Measurements from ENCODE around the gene FETUB. TPM values are rescaled to one million over a fixed set of nuclear protein-coding genes. Genes with fewer than 3 reads are reported as not detected.

The FETUB gene
- total RNA-seq, 1 donor from 2014 or later: not detected

GRCh38 chr3:186600896-186601295 is 39.3 kb upstream of the FETUB start:
- no peaks in the 10 kb centered on the region for H3K36me3 Mint-ChIP-seq
- no peaks in the 10 kb centered on the region for H3K9me3 Mint-ChIP-seq
- H3K4me1 Mint-ChIP-seq: peaks cover 8% of the 10 kb centered on the region
- no peak for TF ChIP-seq CTCF (IDR thresholded peaks at IDR 0.05; ENCODE audit: unreplicated experiment)
- DNase-seq (ENCODE audit: low spot score in 2 of 2, unreplicated experiment in 2 of 2): no peak
- no peak overlapping the region for H3K4me3 Mint-ChIP-seq
- H3K27me3 Mint-ChIP-seq (ENCODE audit: low read depth): peaks cover 9% of the 10 kb centered on the region
- no peak overlapping the region for H3K27ac Mint-ChIP-seq

DNA sequence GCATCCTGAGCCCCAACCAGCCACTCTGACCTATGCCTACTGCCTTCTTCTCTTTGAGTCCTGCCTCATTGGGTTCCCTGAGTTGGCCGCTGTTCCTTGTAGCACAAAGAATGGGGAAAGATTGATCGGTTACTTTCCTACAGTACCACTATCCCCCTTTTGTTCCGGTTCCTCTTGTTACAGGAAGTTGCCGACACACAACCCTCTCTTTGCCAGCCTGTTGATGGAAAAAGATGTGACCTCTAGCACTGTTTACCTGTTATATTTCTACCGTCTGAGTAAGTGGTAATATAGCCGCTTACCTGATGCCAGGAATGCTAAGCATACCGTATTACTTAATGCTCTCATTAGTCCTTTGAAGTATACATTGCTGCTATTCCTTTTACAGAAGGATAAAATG is 37.0 kb upstream of the FETUB start:
- Mint-ChIP-seq H3K4me3 (no peak overlapping the region), H3K27ac (no peak overlapping the region), H3K9me3 (no peaks in the 10 kb centered on the region), H3K36me3 (no peaks in the 10 kb centered on the region), H3K4me1 (peaks cover 3% of the 10 kb centered on the region), H3K27me3 (ENCODE audit: low read depth) (peaks cover 9% of the 10 kb centered on the region)
- no peak for DNase-seq (ENCODE audit: low spot score in 2 of 2, unreplicated experiment in 2 of 2)
- no peak for TF ChIP-seq CTCF (IDR thresholded peaks at IDR 0.05; ENCODE audit: unreplicated experiment)

GRCh38 chr3:186605078-186605477 is 35.1 kb upstream of the FETUB start:
- H3K36me3 Mint-ChIP-seq: no peaks in the 10 kb centered on the region
- no peaks in the 10 kb centered on the region for H3K4me1 Mint-ChIP-seq
- no peaks in the 10 kb centered on the region for H3K9me3 Mint-ChIP-seq
- H3K27me3 Mint-ChIP-seq (ENCODE audit: low read depth): peaks cover 9% of the 10 kb centered on the region
- no peak for TF ChIP-seq CTCF (IDR thresholded peaks at IDR 0.05; ENCODE audit: unreplicated experiment)
- H3K4me3 Mint-ChIP-seq: no peak overlapping the region
- H3K27ac Mint-ChIP-seq: no peak overlapping the region
- no peak for DNase-seq (ENCODE audit: low spot score in 2 of 2, unreplicated experiment in 2 of 2)

GRCh38 chr3:186605561-186606545 is 34.3 kb upstream of the FETUB start:
- Mint-ChIP-seq H3K27me3 (ENCODE audit: low read depth) (peaks cover 9% of the 10 kb centered on the region), H3K4me3 (no peak overlapping the region), H3K9me3 (no peaks in the 10 kb centered on the region), H3K27ac (no peak overlapping the region), H3K36me3 (no peaks in the 10 kb centered on the region), H3K4me1 (no peaks in the 10 kb centered on the region)
- DNase-seq (ENCODE audit: low spot score in 2 of 2, unreplicated experiment in 2 of 2): no peak
- TF ChIP-seq CTCF (IDR thresholded peaks at IDR 0.05; ENCODE audit: unreplicated experiment): no peak

GRCh38 chr3:186608624-186609215 is 31.5 kb upstream of the FETUB start:
- no peak overlapping the region for H3K4me3 Mint-ChIP-seq
- H3K27ac Mint-ChIP-seq: no peak overlapping the region
- TF ChIP-seq CTCF (IDR thresholded peaks at IDR 0.05; ENCODE audit: unreplicated experiment): no peak

More at GRCh38 chr3:186608624-186609215, 31.5 kb upstream of the FETUB start:
- DNase-seq (ENCODE audit: low spot score in 2 of 2, unreplicated experiment in 2 of 2): no peak
- Mint-ChIP-seq H3K36me3 (no peaks in the 10 kb centered on the region), H3K27me3 (ENCODE audit: low read depth) (peaks cover 26% of the 10 kb centered on the region), H3K9me3 (no peaks in the 10 kb centered on the region), H3K4me1 (no peaks in the 10 kb centered on the region)
